Neural cell (in vitro differentiated cells): ENCODE data around the gene AEN. TPM values are rescaled to one million over a fixed set of nuclear protein-coding genes. Genes with fewer than 3 reads are reported as not detected.

Source experiments
- H2AFZ ChIP-seq: fragments of 200-600, 300-800 bp; sonication (generic), shearing (Covaris generic); 2 replicates; pipeline ENCODE4 v1.6.0; 2014; ENCODE audit warnings: low read depth, mild to moderate bottlenecking, antibody characterized with exemption, low read length, moderate library complexity
- H3F3A ChIP-seq: fragments of 200-600 bp; shearing (Covaris generic); 2 replicates; pipeline ENCODE4 v1.6.1; 2016; ENCODE audit warnings: mild to moderate bottlenecking, moderate library complexity, mixed read lengths, antibody characterized with exemption, low read length; ENCODE audit not compliant: insufficient read depth, poor library complexity, severe bottlenecking
- H3K27ac ChIP-seq: fragments of 200-600, 300-800 bp; sonication (generic), shearing (Covaris generic); 2 replicates; pipeline ENCODE4 v1.5.1; 2014; ENCODE audit warnings: mild to moderate bottlenecking, low read length, moderate library complexity
- H3K27me3 ChIP-seq: fragments of 300-800, 200-600 bp; sonication (generic), shearing (Covaris generic); 2 replicates; pipeline ENCODE4 v1.6.0; 2014; ENCODE audit warnings: mild to moderate bottlenecking, low read depth, low read length, moderate library complexity; ENCODE audit not compliant: insufficient read depth
- H3K36me3 ChIP-seq: fragments of 300-800, 200-600 bp; sonication (generic), shearing (Covaris generic); 2 replicates; pipeline ENCODE4 v1.5.1; 2014; ENCODE audit warnings: mild to moderate bottlenecking, antibody characterized with exemption, low read length, moderate library complexity; ENCODE audit not compliant: insufficient read depth
- H3K4me2 ChIP-seq: fragments of 300-800, 200-600 bp; sonication (generic), shearing (Covaris generic); 2 replicates; pipeline ENCODE4 v1.6.0; 2014; ENCODE audit warnings: mild to moderate bottlenecking, low read length
- H3K4me3 ChIP-seq: fragments of 300-800, 200-600 bp; sonication (generic), shearing (Covaris generic); 2 replicates; pipeline ENCODE4 v1.5.1; 2014; ENCODE audit warnings: mild to moderate bottlenecking, low read length, moderate library complexity
- H3K79me2 ChIP-seq: fragments of 200-600 bp; shearing (Covaris generic); replicated peaks from 2 replicates; pipeline ENCODE4 v1.6.0; 2014; ENCODE audit warnings: mild to moderate bottlenecking, low read length, moderate library complexity; ENCODE audit not compliant: insufficient read depth
- H3K9ac ChIP-seq: fragments of 300-800, 200-600 bp; sonication (generic), shearing (Covaris generic); 2 replicates; pipeline ENCODE4 v1.6.1; 2016; ENCODE audit warnings: mild to moderate bottlenecking, low read length, mixed read lengths
- H3K9me2 ChIP-seq: fragments of 200-600 bp; shearing (Covaris generic); 2 replicates; pipeline ENCODE4 v1.6.1; 2016; ENCODE audit warnings: mild to moderate bottlenecking, low read length, mixed read lengths; ENCODE audit not compliant: insufficient read depth
- H3K9me3 ChIP-seq: fragments of 200-600, 300-800 bp; sonication (generic), shearing (Covaris generic); 2 replicates; pipeline ENCODE4 v1.6.1; 2016; ENCODE audit warnings: mild to moderate bottlenecking, mixed run types, low read length, moderate library complexity, mixed read lengths
- H4K20me1 ChIP-seq: fragments of 200-600 bp; shearing (Covaris generic); 2 replicates; pipeline ENCODE4 v1.6.1; 2016; ENCODE audit warnings: mild to moderate bottlenecking, mixed run types; ENCODE audit not compliant: insufficient read depth
- EP300 ChIP-seq: fragments of 450-650 bp; conservative IDR thresholded peaks from 2 replicates; pipeline ENCODE4 v1.6.1; 2014; ENCODE audit warnings: antibody characterized with exemption, mild to moderate bottlenecking, moderate library complexity; ENCODE audit not compliant: poor library complexity, severe bottlenecking
- EZH2 ChIP-seq: fragments of 200-600, 300-800 bp; shearing (Covaris generic), sonication (generic); IDR thresholded peaks from 2 replicates; pipeline ENCODE4 v1.6.1; 2014; ENCODE audit warnings: antibody characterized with exemption, low read length, borderline replicate concordance, mild to moderate bottlenecking; ENCODE audit not compliant: insufficient read depth, poor library complexity, severe bottlenecking
- MXI1 ChIP-seq: fragments of 450-650 bp; conservative IDR thresholded peaks from 2 replicates; pipeline ENCODE4 v1.6.1; 2014; ENCODE audit warnings: antibody characterized with exemption, mild to moderate bottlenecking; ENCODE audit not compliant: poor library complexity, severe bottlenecking
- POLR2AphosphoS5 ChIP-seq: IDR thresholded peaks from 2 replicates; pipeline ENCODE4 v1.6.1; 2012
- RAD21 ChIP-seq: fragments of 450-650 bp; conservative IDR thresholded peaks from 2 replicates; pipeline ENCODE4 v1.6.1; 2014; ENCODE audit warnings: antibody characterized with exemption, mild to moderate bottlenecking, moderate library complexity
- SMC3 ChIP-seq: fragments of 450-650 bp; conservative IDR thresholded peaks from 2 replicates; pipeline ENCODE4 v1.6.1; 2014; ENCODE audit warnings: antibody characterized with exemption, mild to moderate bottlenecking, moderate library complexity; ENCODE audit not compliant: poor library complexity
- TAF1 ChIP-seq: IDR thresholded peaks from 2 replicates; pipeline ENCODE4 v1.6.1; 2012; ENCODE audit warnings: low read depth
- polyA plus RNA-seq: library from polyadenylated mRNA; depleted of rRNA; stranded (reverse); fragments of >200 nt; gene quantifications from 2 replicates; pipeline ENCODE4 v1.2.3, GENCODE V29; 2014
- TF ChIP-seq, protein P1 (sequence below): fragments of 450-650 bp; IDR thresholded peaks from 2 replicates; pipeline ENCODE4 v1.5.1; 2014; ENCODE audit warnings: antibody characterized with exemption, mild to moderate bottlenecking, moderate library complexity; ENCODE audit not compliant: poor library complexity, severe bottlenecking

Gene AEN
- polyA plus RNA-seq, 1 donor from 2014 or later = 17.2 TPM

DNA sequence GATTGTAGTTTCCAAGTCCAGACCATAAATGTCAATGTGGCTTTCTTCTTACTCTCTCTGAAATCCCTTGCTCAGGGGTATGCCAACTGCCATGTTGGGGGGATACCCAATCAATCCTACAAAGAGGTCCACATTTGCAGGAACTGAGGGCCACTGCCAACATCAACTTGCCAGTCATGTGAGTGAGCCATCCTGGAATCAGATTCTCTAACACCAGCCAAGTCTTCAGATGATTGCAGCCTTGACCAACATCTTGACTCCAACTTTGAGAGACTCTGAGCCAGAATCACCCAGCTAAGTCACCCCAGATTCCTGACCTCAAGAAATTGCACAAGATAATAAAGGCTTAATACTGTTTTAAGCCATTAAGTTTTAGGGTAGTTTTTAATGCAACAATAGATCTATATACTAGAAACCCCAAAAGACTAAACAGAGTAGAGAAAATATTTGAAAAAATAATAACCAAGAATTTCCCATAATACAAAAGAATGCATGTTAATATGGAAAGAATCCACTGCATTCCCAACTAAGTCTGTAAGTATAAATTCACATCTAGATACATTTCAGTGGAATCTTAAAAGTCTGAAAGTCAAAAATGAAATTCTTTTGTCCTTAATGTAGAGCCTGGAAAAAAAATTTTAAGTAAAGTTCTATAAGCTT lies 40.0 kb downstream of the AEN start:
- Histone ChIP-seq H2AFZ (no peak overlapping the region), H3K9me2 (no peaks in the 10 kb centered on the region), H3F3A (no peaks in the 10 kb centered on the region), H3K27ac (no peak overlapping the region), H3K9ac (no peak overlapping the region), H3K79me2 (no peaks in the 10 kb centered on the region), H3K4me2 (no peak overlapping the region), H3K36me3 (no peaks in the 10 kb centered on the region), H3K4me3 (no peak overlapping the region), H3K9me3 (no peaks in the 10 kb centered on the region), H3K27me3 (no peaks in the 10 kb centered on the region), H4K20me1 (no peaks in the 10 kb centered on the region)
- no peak for TF ChIP-seq POLR2AphosphoS5

DNA sequence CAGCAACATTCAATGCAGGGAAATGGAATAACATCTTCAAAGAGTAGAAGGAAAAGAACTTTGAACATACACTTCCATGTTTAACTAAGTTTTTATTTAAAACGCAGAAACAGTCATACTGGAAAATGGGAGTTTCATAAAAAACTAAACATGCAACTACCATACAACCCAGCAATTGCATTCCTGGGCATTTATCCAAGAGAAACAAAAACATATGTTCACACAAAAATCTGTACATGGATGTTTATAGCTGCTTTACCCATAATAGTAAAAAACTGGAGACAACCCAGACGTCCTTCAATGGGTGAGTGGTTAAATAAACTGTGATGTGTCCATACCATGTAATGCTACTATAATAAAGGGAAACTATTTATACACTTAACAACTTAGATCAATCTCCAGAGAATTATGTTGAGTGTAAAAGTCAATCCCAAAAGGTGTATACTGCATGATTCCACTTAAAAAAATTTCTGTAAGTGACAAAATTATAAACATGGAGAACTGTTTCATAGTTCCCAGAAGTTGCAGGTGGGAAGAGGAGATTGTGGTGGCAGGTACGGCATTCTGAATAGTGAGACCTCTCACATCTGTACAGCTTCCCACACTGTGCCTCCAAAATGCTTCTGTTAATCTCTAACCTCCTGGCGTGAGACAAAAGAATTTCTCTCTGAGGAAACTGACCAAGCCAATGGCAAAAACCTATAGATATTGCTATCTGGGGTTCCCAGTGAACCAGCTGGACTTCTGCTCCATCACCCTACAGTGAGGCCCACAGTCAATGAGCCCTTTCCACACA lies 40.8 kb downstream of the AEN start:
- Histone ChIP-seq H3K9me2 (no peaks in the 10 kb centered on the region), H3K4me3 (no peak overlapping the region), H3K27ac (no peak overlapping the region), H3F3A (no peaks in the 10 kb centered on the region), H4K20me1 (no peaks in the 10 kb centered on the region), H3K9ac (no peak overlapping the region), H3K9me3 (no peaks in the 10 kb centered on the region), H3K27me3 (no peaks in the 10 kb centered on the region), H2AFZ (no peak overlapping the region), H3K4me2 (no peak overlapping the region), H3K36me3 (no peaks in the 10 kb centered on the region), H3K79me2 (no peaks in the 10 kb centered on the region)
- TF ChIP-seq, protein P1, sequence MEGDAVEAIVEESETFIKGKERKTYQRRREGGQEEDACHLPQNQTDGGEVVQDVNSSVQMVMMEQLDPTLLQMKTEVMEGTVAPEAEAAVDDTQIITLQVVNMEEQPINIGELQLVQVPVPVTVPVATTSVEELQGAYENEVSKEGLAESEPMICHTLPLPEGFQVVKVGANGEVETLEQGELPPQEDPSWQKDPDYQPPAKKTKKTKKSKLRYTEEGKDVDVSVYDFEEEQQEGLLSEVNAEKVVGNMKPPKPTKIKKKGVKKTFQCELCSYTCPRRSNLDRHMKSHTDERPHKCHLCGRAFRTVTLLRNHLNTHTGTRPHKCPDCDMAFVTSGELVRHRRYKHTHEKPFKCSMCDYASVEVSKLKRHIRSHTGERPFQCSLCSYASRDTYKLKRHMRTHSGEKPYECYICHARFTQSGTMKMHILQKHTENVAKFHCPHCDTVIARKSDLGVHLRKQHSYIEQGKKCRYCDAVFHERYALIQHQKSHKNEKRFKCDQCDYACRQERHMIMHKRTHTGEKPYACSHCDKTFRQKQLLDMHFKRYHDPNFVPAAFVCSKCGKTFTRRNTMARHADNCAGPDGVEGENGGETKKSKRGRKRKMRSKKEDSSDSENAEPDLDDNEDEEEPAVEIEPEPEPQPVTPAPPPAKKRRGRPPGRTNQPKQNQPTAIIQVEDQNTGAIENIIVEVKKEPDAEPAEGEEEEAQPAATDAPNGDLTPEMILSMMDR = no peak
- TF ChIP-seq TAF1 (no peak), SMC3 (no peak), EP300 (no peak), MXI1 (no peak), RAD21 (no peak), EZH2 (no peak)

DNA sequence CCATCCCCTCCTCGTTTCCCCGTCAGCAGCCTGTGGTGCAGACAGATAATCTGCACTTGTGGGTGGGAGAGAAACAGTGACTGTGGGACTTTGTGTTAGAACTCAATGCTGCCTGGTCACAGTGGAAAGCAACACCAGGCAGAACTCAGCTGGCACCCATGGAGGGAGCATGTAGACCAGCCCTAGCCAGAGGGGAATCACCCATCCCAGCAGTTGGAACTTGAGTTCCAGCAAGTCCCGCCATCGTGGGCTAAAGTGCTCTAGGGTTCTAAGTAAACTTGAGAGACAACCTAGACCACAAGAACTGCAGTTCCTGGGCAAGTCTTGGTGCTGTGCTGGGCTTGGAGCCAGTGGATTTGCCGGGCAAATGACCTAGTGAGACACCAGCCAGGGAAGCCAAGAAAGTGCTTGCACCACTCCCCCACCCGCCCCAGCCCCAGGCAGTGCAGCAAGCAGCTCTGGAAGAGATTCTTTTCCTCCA lies 42.0 kb downstream of the AEN start:
- no peak overlapping the region for H3K27ac ChIP-seq
- TF ChIP-seq RAD21 (no peak), POLR2AphosphoS5 (no peak), EZH2 (no peak), TAF1 (no peak)
- TF ChIP-seq, protein P1 = no peak

More for the DNA sequence above, 42.0 kb downstream of the AEN start:
- Histone ChIP-seq H3K9me3 (no peaks in the 10 kb centered on the region), H2AFZ (no peak overlapping the region), H3F3A (no peaks in the 10 kb centered on the region), H3K9ac (no peak overlapping the region), H3K27me3 (no peaks in the 10 kb centered on the region), H3K9me2 (no peaks in the 10 kb centered on the region), H3K36me3 (no peaks in the 10 kb centered on the region), H3K4me2 (no peak overlapping the region), H3K4me3 (no peak overlapping the region), H4K20me1 (no peaks in the 10 kb centered on the region), H3K79me2 (no peaks in the 10 kb centered on the region)
